Right ventricle myocardium superior (tissue), 1 donor: ENCODE data around the gene CEMIP2. TPM values are rescaled to one million over a fixed set of nuclear protein-coding genes. Genes with fewer than 3 reads are reported as not detected.
A peak's percentile ranks its signal among the peaks of the same experiment; 100 is the strongest.
"Not testable (repeated sequence)": the region's sequence is repeated elsewhere in the genome, so short reads cannot be mapped to it uniquely, and the experiment has no call there.

ENCODE experiments used
- ATAC-seq: fragments of 200-7000 bp; cut with Tn5 transposase; one replicate; pipeline ENCODE4 v1.9.1; 2020; ENCODE audit warnings: mild to moderate bottlenecking; ENCODE audit not compliant: poor library complexity
- DNase-seq: peaks from one replicate; pipeline ENCODE4 v3.0.0-alpha.2; 2020
- intact Hi-C: fragments of 100-400 bp; cut with DNase I; formaldehyde crosslinking; loops from one replicate; pipeline ENCODE4 v1.11.2; 2022
- total RNA-seq: library from RNA; stranded (reverse); fragmentation: NEBNext Ultra II Directional; extraction: Animal tissue kit (Norgen Biotek cat#: 25700); gene quantifications from one replicate; pipeline ENCODE4 v1.2.1, GENCODE V29; 2021
- donor health status: DM: no; HTN: yes; CAD: no; lungs with severe emphysema.

The CEMIP2 gene
- total RNA-seq, 1 donor from 2014 or later = 7.9 TPM

GRCh38 chr9:71669284-71669995 lies 98.9 kb downstream of the CEMIP2 start:
- intact Hi-C loops = no loop called here
- no peak for ATAC-seq

GRCh38 chr9:71668717-71669116 lies 99.6 kb downstream of the CEMIP2 start:
- DNase-seq (no peak), ATAC-seq (no peak)
- intact Hi-C loops = no loop called here

More at GRCh38 chr9:71669284-71669995, 98.9 kb downstream of the CEMIP2 start:
- DNase-seq = no peak

GRCh38 chr9:71665247-71665646 lies 103.1 kb downstream of the CEMIP2 start:
- intact Hi-C loops = no loop called here
- no peak for ATAC-seq
- DNase-seq = no peak

GRCh38 chr9:71664566-71664965 lies 103.7 kb downstream of the CEMIP2 start:
- intact Hi-C loops = no loop called here
- no peak for DNase-seq
- ATAC-seq = no peak

- intact Hi-C loops = no loop called here
- no peak for ATAC-seq
- no peak for DNase-seq
Observed at GRCh38 chr9:71663931-71664459, 104.3 kb downstream of the CEMIP2 start.

GRCh38 chr9:71663216-71663615 lies 105.1 kb downstream of the CEMIP2 start:
- DNase-seq (no peak), ATAC-seq (no peak)
- intact Hi-C loops = no loop called here

GRCh38 chr9:71662082-71662481 lies 106.2 kb downstream of the CEMIP2 start:
- intact Hi-C loops = no loop called here

GRCh38 chr9:71657276-71657675 lies 111.0 kb downstream of the CEMIP2 start:
- DNase-seq, ATAC-seq, intact Hi-C loops: not testable (repeated sequence)

More at GRCh38 chr9:71662082-71662481, 106.2 kb downstream of the CEMIP2 start:
- DNase-seq (no peak), ATAC-seq (no peak)

GRCh38 chr9:71656496-71656895 lies 111.8 kb downstream of the CEMIP2 start:
- DNase-seq = no peak
- intact Hi-C loops = no loop called here
- ATAC-seq = no peak

- ATAC-seq = no peak
- intact Hi-C loops = no loop called here
Observed at GRCh38 chr9:71655778-71656177, 112.5 kb downstream of the CEMIP2 start.

GRCh38 chr9:71655141-71655540 lies 113.2 kb downstream of the CEMIP2 start:
- intact Hi-C loops = no loop called here
- DNase-seq (no peak), ATAC-seq (no peak)

More at GRCh38 chr9:71655778-71656177, 112.5 kb downstream of the CEMIP2 start:
- DNase-seq = no peak

GRCh38 chr9:71652480-71652879 lies 115.8 kb downstream of the CEMIP2 start:
- intact Hi-C loops = no loop called here

GRCh38 chr9:71648453-71648852 lies 119.9 kb downstream of the CEMIP2 start:
- ATAC-seq = no peak
- intact Hi-C loops = no loop called here
- DNase-seq = no peak

More at GRCh38 chr9:71652480-71652879, 115.8 kb downstream of the CEMIP2 start:
- ATAC-seq = no peak
- DNase-seq = no peak

- intact Hi-C loops = no loop called here
- DNase-seq (peak; percentile 86), ATAC-seq (peak; percentile 76)
Observed at GRCh38 chr9:71647094-71647591, 121.2 kb downstream of the CEMIP2 start.

- no peak for DNase-seq
- no peak for ATAC-seq
- intact Hi-C loops = no loop called here
Observed at GRCh38 chr9:71646131-71646530, 122.2 kb downstream of the CEMIP2 start.

GRCh38 chr9:71644819-71645362 lies 123.4 kb downstream of the CEMIP2 start:
- intact Hi-C loops = no loop called here
- DNase-seq (no peak), ATAC-seq (no peak)

GRCh38 chr9:71643330-71643729 lies 125.0 kb downstream of the CEMIP2 start:
- DNase-seq = no peak
- ATAC-seq = no peak
- intact Hi-C loops = no loop called here

- ATAC-seq = peak; percentile 36
- intact Hi-C loops = no loop called here
- no peak for DNase-seq
Observed at GRCh38 chr9:71642056-71642455, 126.3 kb downstream of the CEMIP2 start.

GRCh38 chr9:71638627-71639026 lies 129.7 kb downstream of the CEMIP2 start:
- no peak for DNase-seq
- peak; percentile 81 for ATAC-seq
- intact Hi-C loops = no loop called here

GRCh38 chr9:71637926-71638325 lies 130.4 kb downstream of the CEMIP2 start:
- ATAC-seq = no peak
- DNase-seq = no peak

More at GRCh38 chr9:71637926-71638325, 130.4 kb downstream of the CEMIP2 start:
- intact Hi-C loops = no loop called here
